ENCODE measurements around the gene PCMTD2.

Gene PCMTD2

DNA sequence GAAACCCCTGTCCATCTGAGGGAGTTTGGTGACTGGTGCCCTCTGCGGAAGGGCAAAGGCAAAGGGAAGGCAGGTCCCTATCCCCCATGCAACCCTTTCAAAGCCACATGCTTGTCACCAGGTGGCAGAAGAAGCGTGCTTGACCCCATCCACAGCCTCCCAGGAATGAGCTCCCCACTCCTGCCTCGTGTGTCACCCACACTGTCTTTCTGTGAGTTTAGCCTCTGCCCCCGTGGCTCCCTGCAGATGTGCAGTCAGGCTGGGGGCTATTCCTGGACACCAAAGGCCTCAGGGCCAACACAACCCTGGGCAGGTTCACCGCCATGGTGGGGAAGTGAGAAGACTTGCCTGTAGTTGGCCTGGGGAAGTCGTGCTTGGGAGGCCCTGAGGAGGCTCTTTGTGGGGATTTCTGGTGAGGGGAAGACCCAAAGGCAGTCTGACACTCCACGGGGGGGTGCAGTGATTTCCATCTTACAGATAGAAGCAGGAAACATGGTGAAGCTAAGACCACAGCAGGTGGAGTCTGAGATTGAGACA is 16.6 kb upstream of the PCMTD2 start:
- no peak for DNase-seq (ENCODE audit: low read depth)

GRCh38 chr20:64239449-64240242 is 15.9 kb upstream of the PCMTD2 start:
- DNase-seq (ENCODE audit: low read depth), result no peak

DNA sequence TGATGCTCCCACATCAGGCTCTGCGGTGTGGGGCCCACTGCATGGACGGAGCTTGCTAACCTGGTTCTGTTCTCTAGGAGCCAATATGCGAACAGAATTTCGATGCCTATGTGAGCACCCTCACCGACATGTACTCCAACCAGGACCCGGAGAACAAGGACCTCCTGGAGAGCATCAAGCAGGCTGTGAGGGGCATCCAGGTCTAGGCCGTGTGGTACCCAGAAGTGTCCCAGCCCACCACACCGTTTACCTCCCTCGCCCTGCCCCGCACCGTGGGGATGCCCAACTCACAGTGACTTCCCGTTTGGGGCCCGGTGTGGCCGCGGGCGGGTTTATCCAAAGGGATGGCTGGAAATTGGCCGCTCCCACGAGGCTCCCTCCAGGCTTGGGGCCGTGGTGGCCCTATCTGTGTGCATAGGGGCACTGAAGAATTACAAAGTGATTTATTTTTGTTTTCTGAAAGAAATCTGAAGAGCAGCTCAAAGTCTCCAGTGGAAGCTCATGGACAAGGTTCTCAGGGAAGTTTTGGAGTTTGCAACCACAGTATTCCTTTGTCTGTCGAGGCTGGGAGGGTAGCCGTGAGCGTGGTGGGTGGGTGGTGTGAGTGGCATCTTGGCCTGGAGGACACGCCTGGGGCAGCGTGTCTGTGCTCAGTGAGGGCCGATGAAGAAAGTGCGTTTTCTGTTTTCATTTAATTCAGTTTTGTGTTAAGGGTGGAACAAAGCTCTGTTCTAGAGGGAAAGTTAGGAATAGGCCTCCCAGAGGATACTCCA is 15.1 kb upstream of the PCMTD2 start:
- DNase-seq (ENCODE audit: low read depth), result no peak

GRCh38 chr20:64241061-64241460 is 14.5 kb upstream of the PCMTD2 start:
- DNase-seq (ENCODE audit: low read depth), result no peak

- no peak for DNase-seq (ENCODE audit: low read depth)
Measured at GRCh38 chr20:64242003-64242796, 13.3 kb upstream of the PCMTD2 start.

DNA sequence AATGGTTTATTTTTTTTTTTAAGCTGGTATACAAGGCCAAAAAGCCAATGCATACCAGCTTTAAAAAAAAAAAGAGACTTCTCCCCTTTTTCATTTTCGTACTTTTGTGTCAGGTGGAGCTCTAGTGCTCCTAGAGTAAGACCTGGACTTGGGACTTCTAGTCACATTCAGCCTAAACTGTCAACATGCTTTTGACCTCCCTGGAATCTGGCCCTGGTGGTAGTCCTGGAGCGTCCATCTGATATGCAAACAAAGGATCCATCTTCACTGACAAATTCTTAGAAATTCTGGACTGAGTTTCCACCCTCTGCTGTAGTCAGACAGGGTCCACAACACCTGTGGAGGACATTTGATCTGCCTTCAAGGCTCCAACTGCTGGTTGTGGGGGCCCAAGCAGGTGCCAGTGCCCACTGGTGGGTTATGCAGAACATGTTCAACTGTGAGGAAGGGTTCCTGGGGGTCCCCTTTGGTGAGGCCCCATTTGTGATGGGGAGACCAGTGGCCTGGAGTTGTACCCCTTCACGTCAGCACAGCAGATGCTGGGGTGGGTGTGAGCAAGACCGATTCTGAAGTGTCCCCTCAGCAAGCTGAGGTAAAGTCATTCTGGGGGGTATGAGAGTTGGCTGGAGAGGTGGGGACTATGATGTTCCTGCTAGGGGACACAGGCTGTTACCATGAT is 12.6 kb upstream of the PCMTD2 start:
- DNase-seq (ENCODE audit: low read depth), result no peak

DNA sequence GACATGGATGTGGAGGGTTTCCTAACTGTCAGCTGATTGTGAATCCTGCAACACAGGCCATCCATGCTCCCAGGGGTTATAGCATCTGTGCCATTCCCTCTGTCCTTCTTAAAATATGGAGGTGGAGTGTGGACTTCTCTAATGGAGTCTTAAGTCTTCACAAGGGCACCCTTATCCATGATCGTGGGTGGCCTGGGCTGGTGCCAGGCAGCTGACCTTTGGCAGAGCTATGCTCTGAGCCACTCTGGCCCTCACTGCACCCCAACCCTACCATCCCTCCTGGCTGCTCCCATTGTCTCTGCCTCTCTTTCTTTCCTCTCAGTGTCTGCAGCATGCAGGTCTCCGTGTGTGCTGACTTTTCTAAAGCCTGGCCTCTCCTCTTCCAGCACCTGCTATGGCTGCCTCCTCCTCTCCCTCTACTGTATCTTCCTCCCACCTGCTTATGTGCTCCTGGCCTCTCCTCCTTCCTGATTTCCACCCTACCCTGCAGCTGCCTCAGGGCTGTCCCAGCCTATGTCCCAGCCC is 11.2 kb upstream of the PCMTD2 start:
- DNase-seq (ENCODE audit: low read depth), result no peak

GRCh38 chr20:64244870-64245603 is 10.5 kb upstream of the PCMTD2 start:
- DNase-seq (ENCODE audit: low read depth), result no peak

DNA sequence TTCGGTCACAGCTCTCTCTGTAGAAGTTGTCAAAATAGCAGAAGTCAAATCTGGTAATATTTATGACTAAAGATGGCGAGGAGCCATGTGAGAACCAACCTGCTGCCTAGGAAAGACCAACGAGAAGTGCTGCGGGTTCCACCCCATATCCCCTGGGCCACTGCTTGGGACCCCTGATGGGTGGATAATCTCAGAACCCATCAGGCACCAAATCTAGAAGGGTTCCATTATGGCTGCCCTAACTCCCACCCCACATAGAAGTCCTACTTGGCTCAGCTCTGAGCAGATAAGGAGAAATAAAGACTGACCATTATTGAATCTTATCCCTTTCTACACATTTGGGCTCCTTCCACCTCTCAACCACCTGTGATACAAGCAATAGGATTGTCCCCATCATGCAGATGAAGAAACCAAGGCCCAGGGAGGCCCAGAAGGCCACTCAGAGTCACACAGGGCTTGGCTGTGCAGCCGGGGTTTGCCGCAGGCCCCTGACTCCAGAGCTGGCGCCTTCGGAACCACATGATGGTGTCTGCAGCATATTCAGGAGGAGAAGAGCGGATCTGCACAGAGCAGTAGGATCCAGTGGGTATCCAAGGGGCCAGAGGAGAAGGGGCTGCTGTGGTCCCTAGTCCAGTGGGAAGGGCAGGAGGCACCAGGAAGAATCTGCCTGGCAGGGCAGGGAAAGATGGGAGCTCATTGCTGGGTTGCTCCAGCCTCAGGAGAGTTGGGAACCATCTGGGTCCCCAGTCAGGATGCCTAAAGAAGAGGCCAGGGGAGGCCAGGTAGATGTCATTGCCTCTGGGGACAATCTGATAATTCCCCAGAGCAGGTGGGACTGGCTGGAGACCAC is 9.6 kb upstream of the PCMTD2 start:
- no peak for DNase-seq (ENCODE audit: low read depth)

DNA sequence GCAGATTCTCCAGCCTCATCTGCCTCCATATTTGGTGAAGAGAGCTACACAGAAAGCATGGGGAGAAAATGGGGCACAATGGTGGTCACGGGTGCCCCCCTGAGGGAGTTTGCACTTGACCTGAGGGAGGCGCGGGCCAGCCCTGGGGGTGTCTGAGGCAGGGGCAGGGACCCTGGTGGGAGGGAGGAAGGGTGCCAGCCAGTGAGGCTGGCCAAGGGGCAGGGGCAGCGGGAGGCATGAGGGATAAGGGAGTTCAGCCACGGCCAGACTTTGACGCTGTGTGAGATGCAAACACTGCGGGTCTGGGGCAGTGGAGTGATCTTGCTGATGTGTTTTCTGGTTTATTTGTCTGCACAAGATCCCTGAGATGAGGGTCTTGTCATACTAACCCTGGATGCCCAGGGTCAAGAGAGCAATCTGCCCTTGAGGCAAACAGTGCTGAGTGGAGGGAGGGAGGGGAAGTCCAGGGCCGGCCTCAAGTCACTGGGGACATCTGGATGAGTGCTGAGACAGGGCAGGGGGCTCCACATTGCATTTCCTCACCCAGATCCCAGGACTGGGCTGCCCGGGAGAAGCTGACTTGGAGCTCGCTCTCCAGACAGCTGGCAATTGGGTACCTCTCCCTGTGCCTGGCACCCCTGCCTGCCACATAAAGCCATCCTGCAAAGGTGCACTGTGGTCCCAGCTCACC is 8.8 kb upstream of the PCMTD2 start:
- DNase-seq (ENCODE audit: low read depth), result no peak

- no peak for DNase-seq (ENCODE audit: low read depth)
Measured at GRCh38 chr20:64247307-64247618, 8.3 kb upstream of the PCMTD2 start.

DNA sequence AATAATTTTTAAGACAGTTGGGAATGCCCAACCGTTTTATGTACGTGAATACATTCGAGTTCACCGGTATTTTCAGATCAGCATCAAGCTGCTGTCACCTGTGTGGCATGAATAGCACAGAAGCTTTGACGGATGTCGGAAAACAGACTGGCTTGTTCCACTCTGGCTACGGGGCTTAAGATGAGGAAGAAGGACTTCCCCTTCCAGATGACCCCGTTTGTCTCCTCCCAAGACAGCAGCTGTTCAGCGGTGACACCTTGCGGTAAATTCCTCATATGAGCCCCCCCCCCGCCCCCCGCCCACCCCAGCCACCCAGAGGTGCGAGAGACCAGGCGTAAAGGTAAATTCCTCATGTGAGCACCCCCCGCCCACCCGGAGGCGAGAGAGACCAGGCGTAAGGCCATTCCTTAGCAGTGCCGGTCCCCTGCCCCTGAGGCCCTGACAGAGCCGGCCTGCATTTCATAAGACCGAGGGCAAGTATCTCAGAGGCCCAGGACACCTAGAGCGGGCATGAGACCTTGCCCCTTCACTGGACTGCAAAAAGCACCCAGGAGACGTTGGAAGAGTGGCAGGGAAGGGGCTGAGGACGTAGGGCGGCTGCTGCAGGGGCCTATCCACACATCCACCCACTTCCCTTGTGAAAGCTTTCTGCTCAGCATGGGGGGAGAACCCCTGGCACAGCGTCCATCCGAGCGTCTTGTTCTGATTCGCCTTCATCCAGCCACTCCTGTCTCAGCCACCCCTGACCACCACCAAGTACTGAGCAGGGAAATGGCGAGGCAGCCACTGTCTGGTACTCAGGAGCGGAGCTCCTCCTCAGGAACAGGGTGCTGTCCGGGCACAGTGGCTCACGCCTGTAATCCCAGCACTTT is 7.3 kb upstream of the PCMTD2 start:
- DNase-seq (ENCODE audit: low read depth), result no peak

- DNase-seq (ENCODE audit: low read depth), result no peak
Measured at GRCh38 chr20:64250027-64250426, 5.5 kb upstream of the PCMTD2 start.

- DNase-seq (ENCODE audit: low read depth), result no peak
Measured at GRCh38 chr20:64253000-64253383, 2.6 kb upstream of the PCMTD2 start.

DNA sequence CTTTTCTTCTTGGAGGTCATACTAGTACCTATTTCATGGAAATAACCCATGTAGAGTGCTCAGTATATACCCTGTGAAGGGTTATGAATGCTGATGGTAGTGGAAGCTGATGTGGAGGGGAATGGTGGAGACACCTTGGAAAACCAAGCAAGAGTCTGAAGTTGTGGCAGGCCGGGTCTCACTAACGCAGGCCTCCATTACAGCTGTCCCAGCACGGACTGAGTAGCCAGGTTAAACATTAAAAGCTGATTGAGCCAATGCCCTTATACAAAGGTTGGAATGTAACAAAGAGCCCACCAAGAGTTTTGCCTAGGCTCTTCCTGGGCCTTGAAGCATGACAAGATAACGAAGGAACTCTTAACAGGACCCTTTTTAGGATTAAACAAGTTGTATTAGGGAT is 2.1 kb upstream of the PCMTD2 start:
- no peak for DNase-seq (ENCODE audit: low read depth)

DNA sequence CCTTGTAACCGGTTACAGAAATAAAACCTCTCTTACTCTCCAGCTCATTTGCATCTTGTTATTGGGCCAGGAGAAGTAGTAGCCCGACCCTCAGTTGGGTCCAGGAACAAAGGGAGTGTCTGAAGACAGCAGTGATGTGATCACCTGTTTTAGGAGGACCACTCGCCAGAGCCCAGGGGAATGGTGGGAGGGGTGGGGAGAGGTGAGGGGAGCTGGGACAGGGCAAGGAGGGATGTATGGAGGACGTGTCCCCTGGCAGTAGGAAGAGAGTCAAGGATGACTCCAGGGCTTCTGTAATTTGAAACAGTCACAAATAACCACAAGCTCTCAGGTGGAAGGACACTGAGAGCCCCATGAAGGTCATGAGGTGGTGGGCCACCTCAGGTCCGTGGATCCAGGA is 1.4 kb upstream of the PCMTD2 start:
- no peak for DNase-seq (ENCODE audit: low read depth)

- no peak for DNase-seq (ENCODE audit: low read depth)
Measured at GRCh38 chr20:64254571-64255360, 782 bp upstream of the PCMTD2 start.
